K562 (cell line): Measurements from ENCODE around the gene TMSB10. TPM values are rescaled to one million over a fixed set of nuclear protein-coding genes. Genes with fewer than 3 reads are reported as not detected.

Source experiments
- ATAC-seq: fragments of 200-7000 bp; cut with Tn5 transposase; 3 replicates; pipeline ENCODE4 v1.9.1; 2020; ENCODE audit warnings: moderate library complexity
- BruUV-seq: library from RNA; stranded (reverse); fragments of 400-500 nt; replicated peaks from 2 replicates; lab custom pipeline; 2021; lab: Mats Ljungman, UMichigan
- CTCF ChIA-PET: fragments of 300-600 bp; formaldehyde crosslinking; extraction: SDS; loops from one replicate; lab custom pipeline; 2021; ENCODE audit warnings: low intra/inter-chr PET ratio; lab: Yijun Ruan, JAX
- POLR2A ChIA-PET: fragments of 300-600, 350-650 bp; sonication (Branson Sonifier 250); formaldehyde crosslinking; extraction: SDS; loops from one replicate; lab custom pipeline; 2021; ENCODE audit warnings: antibody characterized with exemption, inconsistent platforms; lab: Yijun Ruan, JAX
- DNase-seq, 4 experiments: peaks; one replicate each; pipeline versions ENCODE4 v3.0.0 to v3.0.0-alpha.2; 2011 to 2018; ENCODE audit warnings: low spot score in 3 of 4, mixed read lengths in 3 of 4; ENCODE audit errors: extremely low read depth in 1 of 4
- FAIRE-seq: peaks from 2 replicates; lab custom pipeline; 2011; peaks lifted over from hg19 to GRCh38; lab: Jason Lieb, UNC
- H2AFZ ChIP-seq: 2 replicates; pipeline ENCODE4 v1.6.0; 2011; ENCODE audit warnings: low read depth, low read length, control low read depth, inconsistent platforms
- H3K27ac ChIP-seq: fragments of 200-600 bp; 3 replicates; pipeline ENCODE4 v1.8.0; 2011; ENCODE audit warnings: low read depth, mild to moderate bottlenecking, control low read depth, inconsistent platforms, low read length, moderate library complexity, mixed read lengths; ENCODE audit errors: extremely low read depth
- H3K27me3 ChIP-seq, 2 experiments: fragments of 300-600 bp in 1 of 2; 2 replicates in 1 of 2; 3 replicates in 1 of 2; pipeline versions ENCODE4 v1.6.0 to v1.8.0; 2011; ENCODE audit warnings: inconsistent platforms in 2 of 2, low read length in 2 of 2, mild to moderate bottlenecking in 1 of 2, mixed read lengths in 1 of 2, moderate library complexity in 1 of 2; ENCODE audit not compliant: control insufficient read depth in 2 of 2, insufficient read depth in 2 of 2
- H3K36me3 ChIP-seq: fragments of 300-600 bp; 3 replicates; pipeline ENCODE4 v1.8.0; 2011; ENCODE audit warnings: mild to moderate bottlenecking, low read length, inconsistent platforms; ENCODE audit not compliant: control insufficient read depth, insufficient read depth
- H3K4me1 ChIP-seq, 2 experiments: fragments of 200-600 bp in 1 of 2; replicated peaks in 1 of 2; 2 replicates in 1 of 2; 3 replicates in 1 of 2; pipeline versions ENCODE4 v1.5.1 to v1.8.0; 2011; ENCODE audit warnings: inconsistent platforms in 2 of 2, low read length in 2 of 2, mild to moderate bottlenecking in 1 of 2, mixed read lengths in 1 of 2, moderate library complexity in 1 of 2; ENCODE audit not compliant: control insufficient read depth in 2 of 2, insufficient read depth in 2 of 2
- H3K4me2 ChIP-seq: 2 replicates; pipeline ENCODE4 v1.6.1; 2011; ENCODE audit warnings: low read length, control low read depth, inconsistent platforms, mixed read lengths; ENCODE audit not compliant: insufficient read depth
- H3K4me3 ChIP-seq: fragments of 200-600 bp; sonication (generic), shearing (Covaris generic); 2 replicates; pipeline ENCODE4 v1.5.1; 2016; ENCODE audit warnings: control low read depth, inconsistent platforms
- H3K79me2 ChIP-seq: fragments of 200-600 bp; 3 replicates; pipeline ENCODE4 v1.8.0; 2011; ENCODE audit warnings: low read length, inconsistent platforms; ENCODE audit not compliant: control insufficient read depth, insufficient read depth
- H3K9ac ChIP-seq, 2 experiments: 2 replicates each; pipeline versions ENCODE4 v1.6.0 to v1.6.1; 2011; ENCODE audit warnings: low read depth in 2 of 2, low read length in 2 of 2, control low read depth in 1 of 2, inconsistent platforms in 1 of 2, mild to moderate bottlenecking in 1 of 2, mixed read lengths in 1 of 2; ENCODE audit not compliant: insufficient read depth in 1 of 2
- H3K9me1 ChIP-seq: one replicate; pipeline ENCODE4 v1.6.0; 2011; ENCODE audit warnings: inconsistent platforms, mild to moderate bottlenecking, low read length, moderate library complexity; ENCODE audit not compliant: control insufficient read depth, insufficient read depth
- H3K9me3 ChIP-seq: replicated peaks from 2 replicates; pipeline ENCODE4 v1.5.1; 2011; ENCODE audit warnings: low read depth, low read length, inconsistent platforms; ENCODE audit not compliant: control insufficient read depth, insufficient read depth
- H4K20me1 ChIP-seq: replicated peaks from 2 replicates; pipeline ENCODE4 v1.6.1; 2011; ENCODE audit warnings: low read length, inconsistent platforms, mixed read lengths; ENCODE audit not compliant: control insufficient read depth, insufficient read depth
- ARID2 ChIP-seq: fragments of 450-650 bp; IDR thresholded peaks from 2 replicates; pipeline ENCODE4 v1.6.1; 2017; ENCODE audit warnings: antibody characterized with exemption, mild to moderate bottlenecking
- ATF3 ChIP-seq, 2 experiments: fragments of 450-650 bp in 1 of 2; sonication (generic) in 1 of 2; formaldehyde crosslinking in 1 of 2; IDR thresholded peaks in 1 of 2; conservative IDR thresholded peaks in 1 of 2; 2 replicates each; pipeline versions ENCODE4 v1.6.1 to v1.8.1; 2016 to 2023; ENCODE audit warnings: mild to moderate bottlenecking in 2 of 2, moderate library complexity in 2 of 2, inconsistent platforms in 1 of 2, missing genetic modification reagents in 1 of 2
- HDGF ChIP-seq: fragments of 450-650 bp; IDR thresholded peaks from 2 replicates; pipeline ENCODE4 v1.6.1; 2016
- LEF1 ChIP-seq: fragments of 450-650 bp; IDR thresholded peaks from 2 replicates; pipeline ENCODE4 v1.6.1; 2016; ENCODE audit warnings: mild to moderate bottlenecking
- PKNOX1 ChIP-seq: fragments of 450-650 bp; IDR thresholded peaks from 2 replicates; pipeline ENCODE4 v1.6.1; 2016
- POLR2AphosphoS2 ChIP-seq: IDR thresholded peaks from 2 replicates; pipeline ENCODE4 v1.6.1; 2012; ENCODE audit warnings: low read length, improper control_type of control experiment
- RBM34 ChIP-seq: fragments of 200-400 bp; formaldehyde crosslinking; IDR thresholded peaks from 2 replicates; pipeline ENCODE4 v1.6.1; 2018; ENCODE audit warnings: low read length, borderline replicate concordance; ENCODE audit not compliant: insufficient read depth
- TAL1 ChIP-seq: fragments of 450-650 bp; IDR thresholded peaks from 2 replicates; pipeline ENCODE4 v1.6.1; 2016; ENCODE audit warnings: mild to moderate bottlenecking
- ZBTB40 ChIP-seq, 2 experiments: fragments of 450-650 bp in 1 of 2; sonication (generic) in 1 of 2; formaldehyde crosslinking in 1 of 2; IDR thresholded peaks; 2 replicates each; pipeline versions ENCODE4 v1.7.1 to v1.9.0; 2016 to 2022; ENCODE audit warnings: inconsistent platforms in 1 of 2, mild to moderate bottlenecking in 1 of 2, missing genetic modification reagents in 1 of 2
- ZC3H4 ChIP-seq: sonication (generic); formaldehyde crosslinking; IDR thresholded peaks from 2 replicates; pipeline ENCODE4 v1.9.0; 2021; ENCODE audit warnings: missing genetic modification reagents, borderline replicate concordance
- WGBS: fragments of 100-300 bp; shearing (Covaris generic); methylation state at CpG from one replicate; pipeline ENCODE4 v1.1.6; 2016; ENCODE audit warnings: low coverage, mixed read lengths; ENCODE audit not compliant: insufficient coverage; ENCODE audit errors: missing lambda C conversion rate; 5-methylcytosine and 5-hydroxymethylcytosine counted together
- in situ Hi-C: fragments of 300-500 bp; cut with MboI; formaldehyde crosslinking; loops from 4 replicates; pipeline ENCODE4 v1.15.0; 2018; ENCODE audit warnings: inconsistent platforms, mixed read lengths
- intact Hi-C: fragments of 100-400 bp; cut with micrococcal nuclease; formaldehyde crosslinking; loops from 2 replicates; pipeline ENCODE4 v1.14.2; 2022
- polyA plus RNA-seq, 8 experiments: library from polyadenylated mRNA; depleted of rRNA in 4 of 8; stranded (reverse) in 5 of 8; unstranded in 3 of 8; fragments of >200 nt; fragmentation: Nextera tagmentation in 2 of 8; fragmentation: Illumina TruSeq in 1 of 8; extraction: Ambion mirVana in 2 of 8; extraction: Trizol in 1 of 8; gene quantifications; 2 replicates each; pipeline versions ENCODE4 v1.2.1 to v1.2.3, GENCODE V29; 2011 to 2014; ENCODE audit warnings: inconsistent platforms in 1 of 8, missing spikeins in 1 of 8
- total RNA-seq, 7 experiments: library from RNA; depleted of rRNA in 6 of 7; stranded (reverse); fragments of >200 nt in 6 of 7; fragmentation: Illumina TruSeq in 2 of 7; extraction: Trizol in 2 of 7; gene quantifications; 2 replicates each; pipeline versions ENCODE4 v1.2.1 to v1.2.3, GENCODE V29; 2011 to 2021; ENCODE audit warnings: low replicate concordance in 1 of 7

Gene TMSB10
- total and polyA plus RNA-seq, 9 of the 15 experiments (the other 6 are each of a cell fraction or from before 2014, with no cell fraction given), result 382 to 2,226 (median 959) TPM

GRCh38 chr2:84938194-84938879 lies 32.9 kb downstream of the TMSB10 start:
- WGBS, result 25% methylated on average over 5 of the region's 5 CpGs
- intact Hi-C loops, result no loop called here
- POLR2A ChIA-PET, result interaction anchor here (0.6 to 1.3 kb wide), 4 partner anchors 8 to 34 kb away, joined by 3 to 4 read pairs (median 3); no protein-coding TSS in a partner anchor
- no peak for ATAC-seq
- Histone ChIP-seq H2AFZ (no peak overlapping the region), H3K4me2 (no peak overlapping the region), H3K9me3 (no peaks in the 10 kb centered on the region), H3K9me1 (no peaks in the 10 kb centered on the region), H3K4me3 (no peak overlapping the region), H3K27me3 (no peaks in the 10 kb centered on the region), H4K20me1 (no peaks in the 10 kb centered on the region), H3K4me1 (peaks cover 0 to 9% of the 10 kb centered on the region in 2 experiments; a peak in 4 of 5 replicates), H3K9ac (no peak overlapping the region), H3K27ac (no peak overlapping the region), H3K36me3 (no peaks in the 10 kb centered on the region), H3K79me2 (no peaks in the 10 kb centered on the region)
- no peak for DNase-seq
- BruUV-seq, result no TSS peak
- in situ Hi-C loops, result no loop called here
- no peak for FAIRE-seq
- CTCF ChIA-PET, result no interaction called here
- TF ChIP-seq TAL1, result no peak
- 0 out of 2 replicates have a peak, but pooled peaks have one; percentile 15 for TF ChIP-seq ATF3 (IDR thresholded peaks at IDR 0.05)
- no peak for TF ChIP-seq ATF3 (CRISPR knock-in tag; conservative IDR thresholded peaks at IDR 0.05)
- TF ChIP-seq RBM34, result no peak
- peak; percentile 61 for TF ChIP-seq PKNOX1
- no peak for TF ChIP-seq HDGF
- no peak for TF ChIP-seq LEF1
- no peak for TF ChIP-seq ZC3H4 (CRISPR knock-in tag)
- TF ChIP-seq POLR2AphosphoS2, result no peak
- TF ChIP-seq ARID2, result no peak
- no peak for TF ChIP-seq ZBTB40 (IDR thresholded peaks at IDR 0.05)
- no peak for TF ChIP-seq ZBTB40 (CRISPR knock-in tag; IDR thresholded peaks at IDR 0.05)
